ENCODE measurements around the gene ANO10.

- no peak for TF ChIP-seq CTCF (IDR thresholded peaks at IDR 0.05)
- TF ChIP-seq POLR2AphosphoS5 (IDR thresholded peaks at IDR 0.05), result no peak
- TF ChIP-seq POLR2A (IDR thresholded peaks at IDR 0.05), result no peak
- no peak for TF ChIP-seq EP300 (IDR thresholded peaks at IDR 0.05)
Measured at GRCh38 chr3:43372809-43373559, 248.8 kb downstream of the ANO10 start.
